ENCODE data around the gene ZSCAN10.

The ZSCAN10 gene

GRCh38 chr16:3101841-3102470 is 2.9 kb upstream of the ZSCAN10 start:
- no peak for DNase-seq

- DNase-seq: peak; percentile 53
These were observed 2.1 kb upstream of the ZSCAN10 start for GRCh38 chr16:3101018-3101840.

GRCh38 chr16:3099732-3100499 is 822 bp upstream of the ZSCAN10 start:
- peak; percentile 79 for DNase-seq

- no peak for DNase-seq
These were observed 269 bp upstream of the ZSCAN10 start for GRCh38 chr16:3099395-3099731.

GRCh38 chr16:3097266-3097665 is 1.8 kb downstream of the ZSCAN10 start:
- DNase-seq: no peak

GRCh38 chr16:3096362-3096761 is 2.7 kb downstream of the ZSCAN10 start:
- no peak for DNase-seq

- DNase-seq: peak; percentile 54
These were observed 3.2 kb downstream of the ZSCAN10 start for GRCh38 chr16:3095869-3096268.

- DNase-seq: peak; percentile 61
These were observed 4.6 kb downstream of the ZSCAN10 start for GRCh38 chr16:3094289-3095027.

GRCh38 chr16:3092501-3092941 is 6.6 kb downstream of the ZSCAN10 start:
- no peak for DNase-seq

- no peak for DNase-seq
These were observed 7.5 kb downstream of the ZSCAN10 start for GRCh38 chr16:3091551-3091950.

GRCh38 chr16:3089717-3090592 is 9.1 kb downstream of the ZSCAN10 start:
- DNase-seq: no peak

- no peak for DNase-seq
These were observed 10.0 kb downstream of the ZSCAN10 start for GRCh38 chr16:3088925-3089716.

- DNase-seq: no peak
These were observed 10.6 kb downstream of the ZSCAN10 start for GRCh38 chr16:3088450-3088849.

- no peak for DNase-seq
These were observed 11.6 kb downstream of the ZSCAN10 start for GRCh38 chr16:3087243-3088235.

GRCh38 chr16:3086596-3087242 is 12.4 kb downstream of the ZSCAN10 start:
- DNase-seq: no peak

GRCh38 chr16:3085868-3086595 is 13.1 kb downstream of the ZSCAN10 start:
- no peak for DNase-seq

- no peak for DNase-seq
These were observed 14.0 kb downstream of the ZSCAN10 start for GRCh38 chr16:3084969-3085670.

- DNase-seq: no peak
These were observed 14.6 kb downstream of the ZSCAN10 start for GRCh38 chr16:3084491-3084890.

Measured in central memory CD4-positive, alpha-beta T cell (primary cell).